H1 (cell line): ENCODE results near the gene PRDM5.

Experiments
- CTCF ChIP-seq, 3 experiments: IDR thresholded peaks; 1 replicate in 2 of 3; 2 replicates in 1 of 3; pipeline versions ENCODE4 v1.5.1 to v1.6.1; 2011; ENCODE audit warnings: low read length in 3 of 3, mild to moderate bottlenecking in 3 of 3, inconsistent platforms in 2 of 3, low read depth in 1 of 3, moderate library complexity in 1 of 3; ENCODE audit not compliant: insufficient read depth in 1 of 3; ENCODE audit errors: control extremely low read depth in 1 of 3
- GABPA ChIP-seq: IDR thresholded peaks from 2 replicates; pipeline ENCODE4 v1.6.1; 2011; ENCODE audit warnings: mild to moderate bottlenecking, low read length, moderate library complexity, borderline replicate concordance; ENCODE audit not compliant: insufficient read depth
- POLR2AphosphoS5 ChIP-seq: IDR thresholded peaks from 2 replicates; pipeline ENCODE4 v1.6.1; 2011; ENCODE audit warnings: low read depth, low read length

- TF ChIP-seq GABPA: no peak
- TF ChIP-seq CTCF (IDR thresholded peaks at IDR 0.05; ENCODE audit: control extremely low read depth in 1 of 3, insufficient read depth in 1 of 3, low read depth in 1 of 3, low read length in 3 of 3): no peak
- TF ChIP-seq POLR2AphosphoS5: no peak
Measured at GRCh38 chr4:120769227-120769626, 153.3 kb downstream of the PRDM5 start.
